NT2/D1 (cell line): ENCODE measurements around the gene UGT1A5.

Experiments used
- SUZ12 ChIP-seq: IDR thresholded peaks from 2 replicates; pipeline ENCODE4 v1.6.1; 2011; ENCODE audit not compliant: insufficient read length, insufficient read depth; ENCODE audit errors: extremely low read depth
- YY1 ChIP-seq: IDR thresholded peaks from 2 replicates; pipeline ENCODE4 v1.6.1; 2011; ENCODE audit not compliant: insufficient read length, insufficient read depth

- TF ChIP-seq YY1 (no peak), SUZ12 (no peak)
These were observed 105.4 kb downstream of the UGT1A5 start for GRCh38 chr2:233817995-233818638.
